ENCODE results near the gene SORBS1.

SORBS1 gene

DNA sequence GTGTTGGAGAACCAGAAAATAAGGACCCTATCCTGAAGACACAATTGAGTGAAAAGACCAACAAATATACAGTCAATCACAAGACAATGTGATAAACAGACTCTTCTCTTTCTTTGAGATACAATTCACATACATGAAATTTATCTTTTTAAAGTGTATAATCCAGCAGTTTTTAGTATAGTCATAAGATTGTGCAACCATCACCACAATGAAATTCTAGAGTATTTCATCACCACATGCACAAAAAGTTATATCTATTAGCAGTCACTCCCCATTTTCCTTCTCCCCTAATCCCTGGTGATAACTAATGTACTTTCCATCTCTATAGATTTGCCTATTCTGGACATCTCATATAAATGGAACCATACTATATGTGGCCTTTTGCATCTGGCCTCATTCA lies 8.2 kb upstream of the SORBS1 start:
- ChIA-PET CTCF (no interaction called here), POLR2A (no interaction called here)
- TF ChIP-seq, protein P1, sequence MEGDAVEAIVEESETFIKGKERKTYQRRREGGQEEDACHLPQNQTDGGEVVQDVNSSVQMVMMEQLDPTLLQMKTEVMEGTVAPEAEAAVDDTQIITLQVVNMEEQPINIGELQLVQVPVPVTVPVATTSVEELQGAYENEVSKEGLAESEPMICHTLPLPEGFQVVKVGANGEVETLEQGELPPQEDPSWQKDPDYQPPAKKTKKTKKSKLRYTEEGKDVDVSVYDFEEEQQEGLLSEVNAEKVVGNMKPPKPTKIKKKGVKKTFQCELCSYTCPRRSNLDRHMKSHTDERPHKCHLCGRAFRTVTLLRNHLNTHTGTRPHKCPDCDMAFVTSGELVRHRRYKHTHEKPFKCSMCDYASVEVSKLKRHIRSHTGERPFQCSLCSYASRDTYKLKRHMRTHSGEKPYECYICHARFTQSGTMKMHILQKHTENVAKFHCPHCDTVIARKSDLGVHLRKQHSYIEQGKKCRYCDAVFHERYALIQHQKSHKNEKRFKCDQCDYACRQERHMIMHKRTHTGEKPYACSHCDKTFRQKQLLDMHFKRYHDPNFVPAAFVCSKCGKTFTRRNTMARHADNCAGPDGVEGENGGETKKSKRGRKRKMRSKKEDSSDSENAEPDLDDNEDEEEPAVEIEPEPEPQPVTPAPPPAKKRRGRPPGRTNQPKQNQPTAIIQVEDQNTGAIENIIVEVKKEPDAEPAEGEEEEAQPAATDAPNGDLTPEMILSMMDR (IDR thresholded peaks at IDR 0.05; ENCODE audit: control extremely low read depth, extremely low read depth, low read depth, missing control alignments), result no peak
- DNase-seq (ENCODE audit: extremely low spot score), result no peak

GRCh38 chr10:95567903-95568630 lies 6.9 kb upstream of the SORBS1 start:
- TF ChIP-seq, protein P1 (IDR thresholded peaks at IDR 0.05; ENCODE audit: control extremely low read depth, extremely low read depth, low read depth, missing control alignments), result no peak
- DNase-seq (ENCODE audit: extremely low spot score), result no peak
- ChIA-PET POLR2A (no interaction called here), CTCF (no interaction called here)

DNA sequence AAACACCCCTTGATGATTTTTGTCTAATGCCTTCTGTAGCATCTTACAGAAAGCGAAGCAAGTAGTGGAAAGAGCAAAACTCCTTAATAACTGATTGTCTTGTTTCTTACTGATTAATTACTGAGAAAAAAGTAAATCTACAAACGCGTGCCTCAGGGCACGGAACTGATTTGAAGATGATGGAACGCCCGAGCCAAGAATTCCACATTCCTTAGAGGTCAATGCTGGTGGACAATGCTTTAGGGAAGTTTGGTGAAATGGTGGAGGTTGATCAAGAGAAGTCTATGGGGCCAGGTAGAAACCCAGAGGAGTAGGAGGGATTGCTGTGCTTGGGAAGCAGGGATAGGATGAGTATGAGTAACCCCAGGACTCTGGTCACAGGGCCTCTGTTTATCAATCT lies 5.0 kb upstream of the SORBS1 start:
- no peak for DNase-seq (ENCODE audit: extremely low spot score)
- ChIA-PET CTCF (interaction anchor here (0.9 kb wide), 1 partner anchor 136 kb away, joined by 3 read pairs; no protein-coding TSS in a partner anchor), POLR2A (no interaction called here)
- TF ChIP-seq, protein P1 (IDR thresholded peaks at IDR 0.05; ENCODE audit: control extremely low read depth, extremely low read depth, low read depth, missing control alignments), result no peak

DNA sequence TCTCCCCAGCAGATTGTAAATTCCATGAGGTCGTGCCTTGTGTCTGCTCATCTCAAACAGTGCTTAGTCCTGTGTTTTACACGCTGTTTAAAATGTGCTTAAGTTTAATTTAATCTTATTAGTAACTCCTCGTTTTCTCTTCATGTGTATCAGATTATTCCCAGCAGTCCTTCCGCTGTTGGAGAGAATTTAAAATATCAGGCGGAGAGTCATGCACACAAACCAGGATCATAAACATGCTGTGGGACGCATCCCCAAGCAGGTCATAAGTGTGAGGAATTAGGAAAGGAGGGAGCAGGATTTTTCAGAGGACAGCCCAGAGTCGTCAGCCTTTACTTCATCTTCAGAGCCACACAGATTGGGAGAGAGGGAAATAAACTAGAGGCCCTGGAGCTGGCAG lies 4.2 kb upstream of the SORBS1 start:
- TF ChIP-seq, protein P1 (IDR thresholded peaks at IDR 0.05; ENCODE audit: control extremely low read depth, extremely low read depth, low read depth, missing control alignments), result no peak
- no peak for DNase-seq (ENCODE audit: extremely low spot score)
- ChIA-PET POLR2A (no interaction called here), CTCF (interaction anchor here (0.9 kb wide), 1 partner anchor 135 kb away, joined by 3 read pairs; no protein-coding TSS in a partner anchor)

- ChIA-PET POLR2A (no interaction called here), CTCF (no interaction called here)
- TF ChIP-seq, protein P1 (IDR thresholded peaks at IDR 0.05; ENCODE audit: control extremely low read depth, extremely low read depth, low read depth, missing control alignments), result no peak
- DNase-seq (ENCODE audit: extremely low spot score), result no peak
Measured at GRCh38 chr10:95564291-95564690, 3.1 kb upstream of the SORBS1 start.

- CTCF ChIA-PET, result interaction anchor here (1.2 to 2.6 kb wide), 5 partner anchors 9 to 188 kb away, joined by 3 to 9 read pairs (median 4); no protein-coding TSS in a partner anchor
- POLR2A ChIA-PET, result interaction anchor here (0.6 kb wide), 2 partner anchors 958 to 1008 kb away, joined by 4 to 7 read pairs; no protein-coding TSS in a partner anchor
- no peak for DNase-seq (ENCODE audit: extremely low spot score)
Measured at GRCh38 chr10:95562341-95562965, 1.3 kb upstream of the SORBS1 start.

More at GRCh38 chr10:95562341-95562965, 1.3 kb upstream of the SORBS1 start:
- TF ChIP-seq, protein P1 (IDR thresholded peaks at IDR 0.05; ENCODE audit: control extremely low read depth, extremely low read depth, low read depth, missing control alignments), result no peak
